Measurements from ENCODE around the gene TOB2.

TOB2 gene

GRCh38 chr22:41481131-41481830, 34.7 kb upstream of the TOB2 start:
- DNase-seq (ENCODE audit: insufficient read length, low spot score): no peak
- TF ChIP-seq POLR2A (IDR thresholded peaks at IDR 0.05; ENCODE audit: low read depth, low read length): no peak
- no peak for FAIRE-seq

- TF ChIP-seq POU2F2 (IDR thresholded peaks at IDR 0.05; ENCODE audit: low read depth, low read length): no peak
- no peak for TF ChIP-seq POLR2A (IDR thresholded peaks at IDR 0.05; ENCODE audit: low read depth, low read length)
- TF ChIP-seq PAX5 (IDR thresholded peaks at IDR 0.05; ENCODE audit: insufficient read depth, low read length, severe bottlenecking): no peak
- no peak for TF ChIP-seq TAF1 (IDR thresholded peaks at IDR 0.05; ENCODE audit: low read depth, low read length)
- no peak for TF ChIP-seq POLR2AphosphoS5 (IDR thresholded peaks at IDR 0.05; ENCODE audit: low read depth, low read length)
- no peak for TF ChIP-seq SPI1 (IDR thresholded peaks at IDR 0.05; ENCODE audit: low read depth, low read length)
- no peak for DNase-seq (ENCODE audit: insufficient read length, low spot score)
- no peak for FAIRE-seq
Measured at GRCh38 chr22:41480397-41480735, 33.8 kb upstream of the TOB2 start.

GRCh38 chr22:41479671-41480396, 33.2 kb upstream of the TOB2 start:
- no peak for DNase-seq (ENCODE audit: insufficient read length, low spot score)
- FAIRE-seq: no peak
- TF ChIP-seq TAF1 (IDR thresholded peaks at IDR 0.05; ENCODE audit: low read depth, low read length) (no peak), POLR2AphosphoS5 (IDR thresholded peaks at IDR 0.05; ENCODE audit: low read depth, low read length) (no peak), POLR2A (IDR thresholded peaks at IDR 0.05; ENCODE audit: low read depth, low read length) (no peak), PAX5 (IDR thresholded peaks at IDR 0.05; ENCODE audit: insufficient read depth, low read length, severe bottlenecking) (no peak), POU2F2 (IDR thresholded peaks at IDR 0.05; ENCODE audit: low read depth, low read length) (no peak), SPI1 (IDR thresholded peaks at IDR 0.05; ENCODE audit: low read depth, low read length) (no peak)

- DNase-seq (ENCODE audit: insufficient read length, low spot score) (no peak), FAIRE-seq (peak; percentile 87)
- TF ChIP-seq PAX5 (IDR thresholded peaks at IDR 0.05; ENCODE audit: insufficient read depth, low read length, severe bottlenecking) (no peak), SPI1 (IDR thresholded peaks at IDR 0.05; ENCODE audit: low read depth, low read length) (no peak), POLR2A (IDR thresholded peaks at IDR 0.05; ENCODE audit: low read depth, low read length) (no peak), POU2F2 (IDR thresholded peaks at IDR 0.05; ENCODE audit: low read depth, low read length) (no peak), POLR2AphosphoS5 (IDR thresholded peaks at IDR 0.05; ENCODE audit: low read depth, low read length) (no peak), TAF1 (IDR thresholded peaks at IDR 0.05; ENCODE audit: low read depth, low read length) (no peak)
Measured at GRCh38 chr22:41478891-41479521, 32.4 kb upstream of the TOB2 start.

GRCh38 chr22:41478473-41478872, 31.9 kb upstream of the TOB2 start:
- no peak for FAIRE-seq
- no peak for DNase-seq (ENCODE audit: insufficient read length, low spot score)
- TF ChIP-seq TAF1 (IDR thresholded peaks at IDR 0.05; ENCODE audit: low read depth, low read length): no peak
- TF ChIP-seq PAX5 (IDR thresholded peaks at IDR 0.05; ENCODE audit: insufficient read depth, low read length, severe bottlenecking): no peak
- no peak for TF ChIP-seq POLR2A (IDR thresholded peaks at IDR 0.05; ENCODE audit: low read depth, low read length)
- TF ChIP-seq POU2F2 (IDR thresholded peaks at IDR 0.05; ENCODE audit: low read depth, low read length): no peak
- no peak for TF ChIP-seq SPI1 (IDR thresholded peaks at IDR 0.05; ENCODE audit: low read depth, low read length)
- TF ChIP-seq POLR2AphosphoS5 (IDR thresholded peaks at IDR 0.05; ENCODE audit: low read depth, low read length): no peak

GRCh38 chr22:41474872-41475451, 28.4 kb upstream of the TOB2 start:
- TF ChIP-seq PAX5 (IDR thresholded peaks at IDR 0.05; ENCODE audit: insufficient read depth, low read length, severe bottlenecking) (no peak), POU2F2 (IDR thresholded peaks at IDR 0.05; ENCODE audit: low read depth, low read length) (no peak), TAF1 (IDR thresholded peaks at IDR 0.05; ENCODE audit: low read depth, low read length) (no peak), POLR2AphosphoS5 (IDR thresholded peaks at IDR 0.05; ENCODE audit: low read depth, low read length) (no peak), SPI1 (IDR thresholded peaks at IDR 0.05; ENCODE audit: low read depth, low read length) (no peak), POLR2A (IDR thresholded peaks at IDR 0.05; ENCODE audit: low read depth, low read length) (no peak)
- no peak for DNase-seq (ENCODE audit: insufficient read length, low spot score)
- no peak for FAIRE-seq

GRCh38 chr22:41471568-41471967, 25.0 kb upstream of the TOB2 start:
- DNase-seq (ENCODE audit: insufficient read length, low spot score) (no peak), FAIRE-seq (no peak)
- TF ChIP-seq SPI1 (IDR thresholded peaks at IDR 0.05; ENCODE audit: low read depth, low read length): no peak
- no peak for TF ChIP-seq PAX5 (IDR thresholded peaks at IDR 0.05; ENCODE audit: insufficient read depth, low read length, severe bottlenecking)
- TF ChIP-seq POLR2A (IDR thresholded peaks at IDR 0.05; ENCODE audit: low read depth, low read length): no peak
- TF ChIP-seq TAF1 (IDR thresholded peaks at IDR 0.05; ENCODE audit: low read depth, low read length): no peak
- TF ChIP-seq POU2F2 (IDR thresholded peaks at IDR 0.05; ENCODE audit: low read depth, low read length): no peak
- TF ChIP-seq POLR2AphosphoS5 (IDR thresholded peaks at IDR 0.05; ENCODE audit: low read depth, low read length): no peak

GRCh38 chr22:41470886-41471285, 24.3 kb upstream of the TOB2 start:
- FAIRE-seq (no peak), DNase-seq (ENCODE audit: insufficient read length, low spot score) (no peak)
- TF ChIP-seq POLR2AphosphoS5 (IDR thresholded peaks at IDR 0.05; ENCODE audit: low read depth, low read length): no peak
- no peak for TF ChIP-seq POU2F2 (IDR thresholded peaks at IDR 0.05; ENCODE audit: low read depth, low read length)
- no peak for TF ChIP-seq POLR2A (IDR thresholded peaks at IDR 0.05; ENCODE audit: low read depth, low read length)
- no peak for TF ChIP-seq SPI1 (IDR thresholded peaks at IDR 0.05; ENCODE audit: low read depth, low read length)
- TF ChIP-seq TAF1 (IDR thresholded peaks at IDR 0.05; ENCODE audit: low read depth, low read length): no peak
- TF ChIP-seq PAX5 (IDR thresholded peaks at IDR 0.05; ENCODE audit: insufficient read depth, low read length, severe bottlenecking): no peak

- DNase-seq (ENCODE audit: insufficient read length, low spot score): no peak
- FAIRE-seq: peak; percentile 23
- TF ChIP-seq SPI1 (IDR thresholded peaks at IDR 0.05; ENCODE audit: low read depth, low read length) (no peak), PAX5 (IDR thresholded peaks at IDR 0.05; ENCODE audit: insufficient read depth, low read length, severe bottlenecking) (no peak), POU2F2 (IDR thresholded peaks at IDR 0.05; ENCODE audit: low read depth, low read length) (0 out of 2 replicates have a peak, but pooled peaks have one; percentile 2), POLR2AphosphoS5 (IDR thresholded peaks at IDR 0.05; ENCODE audit: low read depth, low read length) (no peak), TAF1 (IDR thresholded peaks at IDR 0.05; ENCODE audit: low read depth, low read length) (no peak), POLR2A (IDR thresholded peaks at IDR 0.05; ENCODE audit: low read depth, low read length) (no peak)
Measured at GRCh38 chr22:41469218-41469851, 22.7 kb upstream of the TOB2 start.

All from GM12891 (cell line).